Aorta (tissue), 5 donors: ENCODE data around the gene MAN2A1. TPM values are rescaled to one million over a fixed set of nuclear protein-coding genes. Genes with fewer than 3 reads are reported as not detected.

Experiments used
- ATAC-seq: fragments of 200-7000 bp; cut with Tn5 transposase; one replicate; pipeline ENCODE4 v1.9.1; 2022; ENCODE audit warnings: moderate library complexity; ENCODE audit not compliant: low FRiP score
- DNase-seq, 2 donors: peaks; one replicate each; pipeline ENCODE4 v3.0.0-alpha.2; 2020
- H3K27ac ChIP-seq, 2 donors: one replicate each; pipeline ENCODE4 v1.5.1; 2013; ENCODE audit warnings: low read length in 2 of 2, mild to moderate bottlenecking in 2 of 2, moderate library complexity in 2 of 2, control low read depth in 1 of 2, inconsistent platforms in 1 of 2, low read depth in 1 of 2
- H3K27me3 ChIP-seq, 2 donors: one replicate each; pipeline ENCODE4 v1.6.1; 2013; ENCODE audit warnings: control low read depth in 1 of 2, low read length in 1 of 2, mild to moderate bottlenecking in 1 of 2, moderate library complexity in 1 of 2; ENCODE audit not compliant: insufficient read depth in 2 of 2, control insufficient read depth in 1 of 2
- H3K36me3 ChIP-seq, 2 donors: one replicate each; pipeline ENCODE4 v1.6.1; 2013; ENCODE audit warnings: control low read depth in 1 of 2, low read length in 1 of 2, mild to moderate bottlenecking in 1 of 2; ENCODE audit not compliant: insufficient read depth in 2 of 2, control insufficient read depth in 1 of 2
- H3K4me1 ChIP-seq, 2 donors: one replicate each; pipeline ENCODE4 v1.6.1; 2013; ENCODE audit warnings: low read length in 2 of 2, control low read depth in 1 of 2, mild to moderate bottlenecking in 1 of 2, moderate library complexity in 1 of 2; ENCODE audit not compliant: insufficient read depth in 2 of 2, control insufficient read depth in 1 of 2
- H3K4me3 ChIP-seq, 2 donors: one replicate each; pipeline ENCODE4 v1.5.1; 2013; ENCODE audit warnings: low read length in 2 of 2, control low read depth in 1 of 2, mild to moderate bottlenecking in 1 of 2
- H3K9me3 ChIP-seq: one replicate; pipeline ENCODE4 v1.6.1; 2013; ENCODE audit warnings: mild to moderate bottlenecking, low read length; ENCODE audit not compliant: control insufficient read depth
- WGBS, 2 donors: extraction: QIAGEN DNeasy Blood & Tissue Kit; methylation state at CpG; one replicate each; pipeline ENCODE4 v1.1.7; 2013; 5-methylcytosine and 5-hydroxymethylcytosine counted together
- intact Hi-C, 2 donors: fragments of 100-400 bp; cut with DNase I; formaldehyde crosslinking; loops; one replicate each; pipeline versions ENCODE4 v1.14.2 to v1.15.0; 2022
- polyA plus RNA-seq, 2 donors: library from polyadenylated mRNA; stranded (reverse); fragments of 200-250 nt; gene quantifications; one replicate each; pipeline ENCODE4 v1.2.3, GENCODE V29; 2013
- total RNA-seq, 2 donors: library from RNA; stranded (reverse); fragmentation: NEBNext Ultra II Directional; extraction: Animal tissue kit (Norgen Biotek cat#: 25700); gene quantifications; one replicate each; pipeline ENCODE4 v1.2.1, GENCODE V29; 2021
- donor health status: healthy with polysubstance abuse.
- donor health status: Bipolar disorder and iron deficiency.
- donor health status: DM: no; HTN: no; CAD: no.
- donor health status: DM: no; HTN: no; CAD: no.
- donor health status: DM: yes; HTN: yes; CAD: no.

The MAN2A1 gene
- total and polyA plus RNA-seq, 4 donors: 14.5 to 69.7 (median 40.6) TPM

GRCh38 chr5:109900911-109901627, 211.3 kb downstream of the MAN2A1 start:
- 95% methylated on average over 3 of the region's 3 CpGs for WGBS, 2 donors
- peaks cover 3 to 11% of the 10 kb centered on the region in 2 donors for H3K4me1 ChIP-seq

GRCh38 chr5:109901628-109901981, 211.9 kb downstream of the MAN2A1 start:
- no peaks in the 10 kb centered on the region for H3K36me3 ChIP-seq
- H3K27ac ChIP-seq: no peak overlapping the region
- H3K9me3 ChIP-seq: no peaks in the 10 kb centered on the region
- ATAC-seq (no peak), DNase-seq (no peak)
- H3K4me1 ChIP-seq: peaks cover 3 to 11% of the 10 kb centered on the region in 2 donors
- intact Hi-C loops: no loop called here
- 96 to 100% methylated on average over 1 of the region's 1 CpG for WGBS, 2 donors
- no peaks in the 10 kb centered on the region for H3K27me3 ChIP-seq
- no peak overlapping the region for H3K4me3 ChIP-seq

More at GRCh38 chr5:109900911-109901627, 211.3 kb downstream of the MAN2A1 start:
- Histone ChIP-seq H3K27ac (no peak overlapping the region), H3K4me3 (no peak overlapping the region), H3K36me3 (no peaks in the 10 kb centered on the region), H3K27me3 (no peaks in the 10 kb centered on the region), H3K9me3 (no peaks in the 10 kb centered on the region)
- ATAC-seq (no peak), DNase-seq (no peak)
- intact Hi-C loops: no loop called here

- Histone ChIP-seq H3K4me1 (peaks cover 3 to 11% of the 10 kb centered on the region in 2 donors), H3K4me3 (no peak overlapping the region), H3K27ac (no peak overlapping the region), H3K9me3 (no peaks in the 10 kb centered on the region), H3K36me3 (no peaks in the 10 kb centered on the region), H3K27me3 (no peaks in the 10 kb centered on the region)
- intact Hi-C loops: no loop called here
- no peak for DNase-seq
- WGBS, 2 donors: 0 to 6% methylated on average over 2 of the region's 2 CpGs
- ATAC-seq: no peak
These were observed 213.3 kb downstream of the MAN2A1 start for GRCh38 chr5:109903061-109903460.

- no peaks in the 10 kb centered on the region for H3K9me3 ChIP-seq
- intact Hi-C loops: no loop called here
- H3K27ac ChIP-seq: no peak overlapping the region
- 94 to 95% methylated on average over 1 of the region's 1 CpG for WGBS, 2 donors
- peaks cover 3 to 6% of the 10 kb centered on the region in 2 donors for H3K4me1 ChIP-seq
- no peaks in the 10 kb centered on the region for H3K36me3 ChIP-seq
- no peak overlapping the region for H3K4me3 ChIP-seq
- DNase-seq (no peak), ATAC-seq (no peak)
- H3K27me3 ChIP-seq: no peaks in the 10 kb centered on the region
These were observed 216.2 kb downstream of the MAN2A1 start for GRCh38 chr5:109905906-109906305.

GRCh38 chr5:109907189-109907588, 217.5 kb downstream of the MAN2A1 start:
- no peaks in the 10 kb centered on the region for H3K36me3 ChIP-seq
- H3K27ac ChIP-seq: no peak overlapping the region
- DNase-seq (no peak), ATAC-seq (no peak)
- H3K9me3 ChIP-seq: no peaks in the 10 kb centered on the region
- no peaks in the 10 kb centered on the region for H3K27me3 ChIP-seq
- 69 to 80% methylated on average over 3 of the region's 3 CpGs for WGBS, 2 donors
- peaks cover 3 to 6% of the 10 kb centered on the region in 2 donors for H3K4me1 ChIP-seq
- intact Hi-C loops: no loop called here
- no peak overlapping the region for H3K4me3 ChIP-seq

- DNase-seq (no peak), ATAC-seq (no peak)
- H3K4me3 ChIP-seq: no peak overlapping the region
- WGBS, 2 donors: 53 to 54% methylated on average over 2 of the region's 2 CpGs
- intact Hi-C loops: no loop called here
- H3K4me1 ChIP-seq: peaks cover 3 to 6% of the 10 kb centered on the region in 2 donors
- H3K27me3 ChIP-seq: no peaks in the 10 kb centered on the region
- no peaks in the 10 kb centered on the region for H3K36me3 ChIP-seq
- no peak overlapping the region for H3K27ac ChIP-seq
- no peaks in the 10 kb centered on the region for H3K9me3 ChIP-seq
These were observed 218.0 kb downstream of the MAN2A1 start for GRCh38 chr5:109907731-109908130.

GRCh38 chr5:109908366-109908765, 218.6 kb downstream of the MAN2A1 start:
- 91 to 94% methylated on average over 3 of the region's 3 CpGs for WGBS, 2 donors
- intact Hi-C loops: no loop called here
- Histone ChIP-seq H3K4me1 (no peaks in the 10 kb centered on the region), H3K36me3 (no peaks in the 10 kb centered on the region), H3K27ac (no peak overlapping the region), H3K27me3 (no peaks in the 10 kb centered on the region), H3K9me3 (no peaks in the 10 kb centered on the region), H3K4me3 (no peak overlapping the region)
- DNase-seq: no peak
- no peak for ATAC-seq

- Histone ChIP-seq H3K36me3 (no peaks in the 10 kb centered on the region), H3K27ac (no peak overlapping the region), H3K4me3 (no peak overlapping the region), H3K27me3 (no peaks in the 10 kb centered on the region), H3K4me1 (no peaks in the 10 kb centered on the region), H3K9me3 (no peaks in the 10 kb centered on the region)
- no peak for ATAC-seq
- WGBS, 2 donors: 74 to 89% methylated on average over 5 of the region's 5 CpGs
- intact Hi-C loops: no loop called here
- DNase-seq: no peak
These were observed 221.1 kb downstream of the MAN2A1 start for GRCh38 chr5:109910874-109911273.

- Histone ChIP-seq H3K27ac (no peak overlapping the region), H3K4me1 (no peaks in the 10 kb centered on the region), H3K27me3 (no peaks in the 10 kb centered on the region), H3K4me3 (no peak overlapping the region), H3K36me3 (no peaks in the 10 kb centered on the region), H3K9me3 (no peaks in the 10 kb centered on the region)
- no peak for ATAC-seq
- DNase-seq: no peak
- 74 to 79% methylated on average over 3 of the region's 3 CpGs for WGBS, 2 donors
- intact Hi-C loops: no loop called here
These were observed 222.0 kb downstream of the MAN2A1 start for GRCh38 chr5:109911731-109912130.
